Measurements from ENCODE around the gene PRICKLE1.

The PRICKLE1 gene

DNA sequence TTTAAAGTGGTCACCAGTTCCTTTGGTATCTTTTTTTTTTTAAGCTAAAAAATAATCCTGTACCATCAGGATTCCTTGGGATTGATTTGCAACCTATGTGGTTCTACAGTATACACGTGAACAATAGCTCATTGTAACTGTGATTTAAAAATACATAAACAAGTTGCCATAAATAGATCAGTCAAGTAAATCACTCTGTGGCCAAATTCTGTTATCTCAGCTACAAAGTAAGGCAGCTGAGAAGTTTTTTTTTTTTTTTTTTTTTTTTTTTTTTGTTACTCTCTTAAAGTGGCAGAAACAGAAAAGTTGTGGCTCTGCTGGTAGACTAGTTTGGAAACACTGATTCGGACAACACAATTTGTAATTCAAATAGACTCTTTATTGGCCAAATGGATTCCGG lies 104.5 kb downstream of the PRICKLE1 start:
- no peak for DNase-seq (ENCODE audit: low read depth)
- no peak overlapping the region for H3K4me3 ChIP-seq (ENCODE audit: low read length)
- no peak for TF ChIP-seq CTCF (conservative IDR thresholded peaks at IDR 0.05; ENCODE audit: low read length)

GRCh38 chr12:42483521-42483790 lies 106.1 kb downstream of the PRICKLE1 start:
- TF ChIP-seq CTCF (conservative IDR thresholded peaks at IDR 0.05; ENCODE audit: low read length): no peak
- peak overlapping the region; percentile 67 for H3K4me3 ChIP-seq (ENCODE audit: low read length)
- DNase-seq (ENCODE audit: low read depth): no peak

- peak; percentile 56 for TF ChIP-seq CTCF (conservative IDR thresholded peaks at IDR 0.05; ENCODE audit: low read length)
- H3K4me3 ChIP-seq (ENCODE audit: low read length): peak overlapping the region; percentile 67
- peak; percentile 30 for DNase-seq (ENCODE audit: low read depth)
Observed at GRCh38 chr12:42482748-42483520, 106.6 kb downstream of the PRICKLE1 start.

DNA sequence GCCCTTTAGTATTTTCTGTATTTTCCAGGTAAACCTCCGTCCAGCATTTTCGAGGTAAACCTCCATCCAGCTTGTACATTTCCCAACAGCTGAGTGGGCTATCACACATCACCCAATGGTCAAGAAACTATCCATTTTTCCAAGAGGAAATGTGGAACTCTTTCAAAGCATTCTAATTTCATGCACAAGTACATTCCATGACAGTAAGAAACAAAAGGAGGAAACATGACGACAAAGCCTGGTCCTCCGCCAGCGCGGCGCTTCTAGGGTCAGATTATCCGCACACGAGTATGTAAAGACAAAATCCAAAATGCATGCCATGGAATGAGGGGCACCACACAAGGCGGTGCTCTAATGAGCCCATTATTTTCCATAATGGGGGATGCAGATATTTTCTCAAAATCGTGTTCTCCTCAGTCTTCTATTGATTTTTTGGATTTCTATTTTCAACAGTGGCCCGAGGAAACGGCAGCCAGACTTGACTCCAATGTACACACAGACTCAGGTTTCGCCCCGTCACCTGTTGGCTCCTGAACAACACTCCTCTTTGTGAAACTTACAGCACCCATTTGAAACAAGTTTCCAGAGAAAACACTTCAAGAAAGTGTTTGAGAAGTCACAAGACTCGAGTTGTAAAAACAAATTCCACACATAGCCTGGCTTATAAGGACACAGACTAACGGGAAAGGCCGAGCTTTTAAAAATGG lies 107.4 kb downstream of the PRICKLE1 start:
- H3K4me3 ChIP-seq (ENCODE audit: low read length): peak overlapping the region; percentile 48
- DNase-seq (ENCODE audit: low read depth): peak; percentile 18
- TF ChIP-seq CTCF (conservative IDR thresholded peaks at IDR 0.05; ENCODE audit: low read length): no peak

GRCh38 chr12:42481368-42481767 lies 108.2 kb downstream of the PRICKLE1 start:
- no peak for DNase-seq (ENCODE audit: low read depth)
- no peak for TF ChIP-seq CTCF (conservative IDR thresholded peaks at IDR 0.05; ENCODE audit: low read length)
- H3K4me3 ChIP-seq (ENCODE audit: low read length): no peak overlapping the region

DNA sequence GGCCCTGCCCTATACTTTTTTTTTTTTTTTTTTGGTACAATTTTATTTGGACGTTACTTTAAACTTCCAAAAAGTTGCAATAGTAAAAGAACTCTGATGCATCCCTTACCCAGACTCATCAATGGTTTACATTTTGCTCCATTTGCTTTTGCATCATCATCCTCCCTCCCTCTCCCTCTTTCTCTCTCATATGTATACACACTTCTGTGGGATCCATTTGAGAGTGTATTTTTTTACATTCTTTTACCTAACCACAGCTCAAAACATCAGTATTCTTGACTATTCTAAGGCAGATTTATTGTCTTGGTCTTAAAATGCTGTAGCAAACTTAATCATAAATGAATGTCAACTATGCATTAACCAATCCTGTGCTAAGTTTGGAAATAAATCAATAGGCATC lies 111.6 kb downstream of the PRICKLE1 start:
- no peak overlapping the region for H3K4me3 ChIP-seq (ENCODE audit: low read length)
- peak; percentile 58 for DNase-seq (ENCODE audit: low read depth)
- TF ChIP-seq CTCF (conservative IDR thresholded peaks at IDR 0.05; ENCODE audit: low read length): no peak

GRCh38 chr12:42475106-42475505 lies 114.4 kb downstream of the PRICKLE1 start:
- DNase-seq (ENCODE audit: low read depth): no peak
- no peak overlapping the region for H3K4me3 ChIP-seq (ENCODE audit: low read length)
- TF ChIP-seq CTCF (conservative IDR thresholded peaks at IDR 0.05; ENCODE audit: low read length): no peak
